CD4-positive, alpha-beta T cell treated with Interleukin-17A for 1 hour (primary cell): ENCODE data around the gene POLR2M.

Experiments
- DNase-seq: peaks from one replicate; pipeline ENCODE4 v3.0.0-alpha.2; 2020

The POLR2M gene

DNA sequence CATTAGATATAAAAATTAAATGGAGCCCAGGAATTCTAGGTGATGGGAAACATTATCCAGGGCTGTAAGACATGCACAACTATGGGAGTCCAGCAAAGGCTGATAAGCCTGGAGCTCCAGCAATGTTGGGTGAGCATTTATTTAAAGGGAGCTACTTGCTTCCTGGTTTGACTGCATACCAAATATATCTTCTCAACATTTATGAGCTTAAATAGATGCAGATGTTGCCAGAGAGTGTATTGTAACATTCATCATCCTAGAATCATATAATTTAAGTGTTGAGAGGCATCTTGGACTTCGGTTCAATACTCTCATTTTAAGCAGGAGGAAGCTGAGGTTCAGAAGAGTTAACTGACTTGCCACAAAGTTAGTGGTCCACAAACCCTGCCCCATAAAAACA lies 12.2 kb upstream of the POLR2M start:
- DNase-seq: no peak

DNA sequence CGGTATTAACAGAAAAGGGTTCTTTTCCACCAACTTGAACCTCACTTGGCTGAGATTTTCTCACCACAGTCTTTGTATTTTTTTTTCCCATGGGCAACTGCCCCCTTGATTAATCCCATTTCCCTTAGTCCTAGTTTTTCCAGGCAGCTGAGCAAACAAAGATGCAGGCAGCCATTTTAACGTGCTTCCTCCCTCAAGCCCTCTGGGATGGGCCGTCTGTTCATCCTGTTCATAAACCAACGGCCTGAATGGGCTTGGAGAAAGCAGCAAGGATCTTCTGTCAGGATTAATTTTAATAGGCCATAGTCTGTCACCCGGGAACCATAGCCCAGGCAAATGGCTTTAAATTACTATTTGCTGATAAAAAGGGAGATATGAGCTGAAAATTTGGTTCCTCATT lies 10.4 kb upstream of the POLR2M start:
- DNase-seq: no peak

DNA sequence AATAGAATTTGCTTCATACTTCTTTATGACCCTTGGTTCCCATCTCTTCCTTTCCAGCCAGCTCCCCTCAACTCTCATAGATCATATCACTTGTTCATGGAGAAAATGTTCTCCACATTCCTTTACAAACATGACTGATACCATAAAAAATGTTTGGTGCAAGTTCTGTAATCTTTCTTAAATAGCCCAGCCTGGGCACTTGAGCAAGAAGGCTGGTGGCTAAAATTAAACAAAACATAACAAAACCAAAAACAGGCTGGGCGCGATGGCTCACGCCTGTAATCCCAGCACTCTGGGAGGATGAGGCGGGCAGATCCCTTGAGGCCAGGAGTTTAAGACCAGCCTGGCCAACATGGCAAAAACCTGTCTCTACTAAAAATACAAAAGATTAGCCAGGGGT lies 8.9 kb upstream of the POLR2M start:
- no peak for DNase-seq

DNA sequence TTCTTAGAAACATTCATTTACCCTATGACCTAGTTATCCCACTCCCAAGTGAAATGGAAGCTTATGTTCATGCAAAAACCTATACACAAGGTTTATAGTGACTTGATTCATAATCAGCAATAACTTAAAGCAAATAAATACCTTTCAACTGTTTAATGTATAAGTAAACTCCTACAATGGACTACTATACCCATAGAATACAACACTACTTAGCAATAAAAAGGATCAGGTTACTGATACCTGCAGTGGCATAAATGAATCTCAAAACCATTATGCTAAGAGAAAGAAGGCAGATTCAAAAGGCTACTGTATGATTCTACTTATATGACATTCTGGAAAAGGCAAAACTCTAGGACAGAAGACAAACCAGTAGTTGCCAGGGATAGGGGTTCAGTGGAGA lies 8.3 kb upstream of the POLR2M start:
- no peak for DNase-seq

DNA sequence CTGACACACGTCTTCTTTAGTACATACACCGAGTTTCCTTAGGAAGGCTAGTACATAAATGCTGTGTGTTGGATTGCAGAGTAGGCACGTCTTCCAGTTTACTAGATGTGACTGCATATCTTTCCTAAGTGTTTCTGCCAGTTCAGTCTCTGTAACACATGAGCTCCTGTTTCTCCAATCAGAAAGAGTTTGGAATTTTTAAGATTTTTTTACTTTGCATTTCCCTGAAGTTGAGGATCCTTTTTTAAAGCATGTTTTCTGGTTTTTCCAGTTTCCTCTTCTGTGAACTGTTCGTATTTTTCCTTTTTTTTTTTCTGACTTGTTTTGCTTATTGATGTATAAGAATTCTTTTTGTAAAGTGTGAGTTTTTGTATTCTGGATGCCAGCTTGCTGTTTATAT lies 7.5 kb upstream of the POLR2M start:
- DNase-seq: no peak

DNA sequence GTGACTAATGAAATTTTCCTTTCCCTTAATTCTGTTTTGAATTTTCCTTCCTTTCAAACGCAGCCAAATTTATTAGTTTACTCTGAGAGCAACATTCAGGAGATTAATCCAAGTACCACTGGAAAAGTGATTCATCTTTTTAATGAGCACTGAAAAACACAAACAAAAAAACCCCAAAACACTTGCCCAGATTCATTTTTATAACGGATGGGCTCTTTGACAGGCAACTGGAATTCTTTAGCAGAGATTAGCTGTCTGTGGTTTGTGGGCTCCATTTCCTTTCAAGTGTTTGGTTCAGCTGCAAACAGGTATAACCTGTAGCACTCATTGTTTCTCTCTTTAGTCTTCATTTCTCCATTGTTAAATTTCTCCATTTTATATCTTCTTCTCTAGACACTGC lies 3.1 kb upstream of the POLR2M start:
- DNase-seq: peak; percentile 51

DNA sequence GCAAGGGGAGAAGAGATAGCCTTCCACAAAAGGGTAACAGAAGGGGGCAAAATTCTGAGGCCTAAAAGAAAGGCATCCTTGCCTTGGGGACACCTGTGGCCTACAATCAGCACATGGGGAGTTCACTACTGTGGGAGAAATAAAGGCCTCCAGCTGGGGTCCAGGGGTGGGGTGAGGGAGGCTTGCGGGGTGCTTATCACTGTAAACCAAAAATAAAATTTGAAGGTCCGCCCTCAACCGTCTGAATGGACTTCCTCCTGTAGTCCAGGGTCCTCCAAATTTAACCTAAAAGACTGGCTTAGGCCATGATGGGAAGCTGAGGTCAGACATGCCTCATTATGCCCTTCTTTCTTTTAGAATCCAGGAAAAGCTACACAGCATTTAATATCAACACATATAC lies 2.1 kb upstream of the POLR2M start:
- DNase-seq: no peak

DNA sequence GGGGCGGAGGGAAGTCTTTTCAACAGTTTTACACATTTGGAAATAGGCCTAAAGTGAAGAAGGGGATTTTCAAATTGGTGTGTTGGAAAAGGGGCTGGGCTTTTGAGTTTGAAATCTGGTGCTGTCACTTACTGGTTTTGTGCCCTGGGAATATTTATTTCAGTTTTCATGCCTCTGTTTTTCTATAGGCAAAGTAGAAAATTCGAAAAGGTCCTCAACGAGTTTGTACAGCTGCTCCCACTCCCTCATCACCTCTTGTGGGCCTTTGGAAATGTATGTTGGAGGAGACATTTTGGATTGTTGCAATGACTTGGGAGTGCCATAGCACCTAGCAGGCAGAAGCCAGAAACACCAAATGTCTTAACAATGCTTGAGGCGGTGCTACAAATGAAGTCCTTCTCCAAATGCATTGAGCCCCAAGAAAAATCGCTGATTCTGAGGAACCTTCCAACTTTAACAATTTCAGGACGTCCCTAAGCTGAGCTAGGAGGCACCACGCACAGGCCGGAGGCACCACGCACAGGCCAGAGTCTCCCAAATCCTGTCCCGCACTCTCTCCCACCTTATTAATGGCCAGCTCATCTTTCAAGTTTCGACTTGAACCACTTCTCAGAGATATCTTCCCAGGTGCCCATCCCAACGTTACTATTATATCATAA lies 639 bp upstream of the POLR2M start:
- no peak for DNase-seq

DNA sequence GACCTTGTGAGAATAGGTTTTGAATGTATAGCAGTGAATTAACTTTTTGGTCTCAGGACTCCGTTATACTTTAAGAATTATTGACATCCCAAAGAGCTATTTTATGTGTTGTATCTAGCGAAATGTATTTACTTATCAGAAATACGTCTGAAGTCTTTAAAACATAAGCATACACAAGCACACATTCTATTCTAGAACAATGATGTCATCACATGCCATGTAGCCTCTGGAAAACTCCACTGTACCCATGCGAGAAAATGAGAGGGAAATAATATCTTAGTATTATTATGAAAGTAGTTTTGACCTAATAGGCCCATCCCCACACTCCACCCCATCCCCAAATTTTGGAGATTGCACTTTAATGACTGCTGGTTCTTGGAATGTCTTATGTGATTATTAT lies 1.5 kb downstream of the POLR2M start:
- no peak for DNase-seq

DNA sequence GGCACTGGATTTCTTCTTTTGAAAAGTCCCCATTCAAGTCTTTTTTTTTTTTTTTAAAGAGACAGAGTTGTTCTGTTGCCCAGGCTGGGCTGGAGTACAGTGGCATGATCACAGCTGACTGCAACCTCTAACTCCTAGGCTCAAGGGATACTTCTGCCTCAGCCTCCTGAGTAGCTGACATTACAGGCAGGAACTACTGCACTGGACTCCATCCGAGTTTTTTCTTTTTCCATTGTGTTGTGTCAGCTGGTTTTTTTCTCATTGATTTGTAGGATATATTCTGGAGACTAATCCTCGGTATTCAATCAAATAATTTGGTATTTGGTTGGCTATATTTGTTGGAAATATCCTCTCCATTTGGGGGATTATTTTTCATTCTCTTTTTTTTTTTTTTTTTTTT lies 11.8 kb downstream of the POLR2M start:
- no peak for DNase-seq

DNA sequence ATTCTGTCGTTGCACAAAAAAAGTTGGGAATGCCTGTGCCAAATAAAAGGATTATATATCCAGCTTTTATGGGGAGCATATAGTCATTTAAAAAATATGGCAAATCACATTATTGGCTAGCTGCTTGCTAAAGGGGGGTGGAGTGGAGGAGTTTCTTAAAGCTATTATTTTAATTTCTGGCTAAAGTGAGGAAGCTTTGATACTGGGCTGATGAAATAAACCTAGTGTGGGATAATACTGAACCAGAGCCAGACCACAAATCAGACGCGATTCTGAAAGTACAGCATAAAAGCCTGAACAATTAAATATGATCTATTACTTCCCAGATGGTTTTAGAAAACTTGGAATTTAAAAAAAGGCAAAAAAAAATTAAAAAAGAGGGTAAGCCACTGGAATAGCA lies 14.4 kb downstream of the POLR2M start:
- no peak for DNase-seq

DNA sequence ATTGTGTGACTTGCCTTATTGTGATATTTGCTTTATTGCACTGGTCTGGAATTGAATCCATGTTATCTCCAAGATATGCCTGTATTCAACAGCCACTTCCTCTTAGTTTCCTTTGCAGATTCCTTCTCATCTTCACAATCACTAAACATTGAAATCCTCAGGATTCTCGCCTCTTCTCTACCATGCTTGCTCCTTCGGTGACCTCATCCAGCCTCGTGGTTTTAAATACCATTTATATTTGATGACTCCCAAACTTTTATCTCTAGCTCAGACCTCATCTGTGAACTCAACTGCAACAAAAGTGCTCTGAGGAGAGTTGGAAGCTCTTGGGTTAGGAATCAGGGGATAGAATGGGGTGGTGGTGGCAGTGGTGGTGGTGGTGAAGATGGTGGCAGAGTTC lies 19.9 kb downstream of the POLR2M start:
- DNase-seq: no peak

DNA sequence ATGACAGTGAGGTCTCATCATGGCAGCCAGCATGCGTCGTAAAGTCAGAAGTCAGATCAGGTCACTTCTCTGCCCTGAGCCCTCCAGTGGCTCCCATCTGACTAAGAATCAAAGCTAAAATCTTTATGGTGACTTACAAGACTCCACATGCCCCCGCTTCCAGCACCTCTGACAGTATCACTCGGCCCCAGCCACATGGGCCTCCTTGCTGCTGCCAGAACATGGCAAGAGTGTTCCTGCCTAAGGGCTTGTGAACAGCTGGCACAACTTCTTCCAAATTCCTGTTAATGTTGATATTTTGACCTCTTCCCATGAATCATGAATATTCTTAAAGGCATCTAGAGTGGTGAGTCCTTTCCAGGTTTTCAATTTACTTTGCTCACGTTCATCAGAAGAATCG lies 20.5 kb downstream of the POLR2M start:
- DNase-seq: no peak

DNA sequence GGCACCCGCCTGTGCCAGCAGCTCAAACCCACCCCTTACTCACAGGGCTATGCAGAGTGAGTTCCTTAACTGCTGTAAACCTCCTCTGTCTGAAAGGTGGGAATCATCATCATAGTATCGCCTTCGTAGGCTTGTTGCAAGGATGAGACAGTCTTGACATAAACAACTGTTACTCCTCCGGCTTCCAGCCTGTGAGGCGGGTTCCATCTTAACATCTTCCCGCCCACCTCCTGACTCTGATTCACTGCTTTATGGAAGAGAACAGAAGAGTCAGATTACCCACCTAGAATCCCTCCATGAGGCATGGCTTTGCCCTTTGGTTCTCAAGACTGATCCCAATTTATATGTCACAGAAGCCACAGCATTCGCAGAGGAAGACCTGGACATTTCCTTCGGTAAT lies 21.9 kb downstream of the POLR2M start:
- no peak for DNase-seq

DNA sequence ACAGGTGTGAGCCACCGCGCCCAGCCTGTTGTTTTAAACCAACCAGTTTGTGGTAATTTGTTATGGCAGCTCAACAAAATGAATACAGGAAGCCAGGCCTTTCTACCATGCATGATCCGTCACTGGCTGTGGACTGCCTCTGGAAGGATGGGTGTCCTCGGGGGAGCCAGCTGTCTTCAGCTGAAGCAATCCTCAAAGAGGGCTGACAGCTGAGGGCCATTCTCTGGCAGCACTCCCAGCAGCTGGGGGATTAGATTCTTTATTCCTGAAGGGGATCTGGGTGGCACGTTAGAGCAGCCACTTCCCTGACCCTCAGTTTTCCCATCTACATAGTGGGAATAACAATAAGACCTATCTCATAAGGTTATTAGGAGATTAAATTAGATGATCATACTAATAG lies 24.4 kb downstream of the POLR2M start:
- no peak for DNase-seq

DNA sequence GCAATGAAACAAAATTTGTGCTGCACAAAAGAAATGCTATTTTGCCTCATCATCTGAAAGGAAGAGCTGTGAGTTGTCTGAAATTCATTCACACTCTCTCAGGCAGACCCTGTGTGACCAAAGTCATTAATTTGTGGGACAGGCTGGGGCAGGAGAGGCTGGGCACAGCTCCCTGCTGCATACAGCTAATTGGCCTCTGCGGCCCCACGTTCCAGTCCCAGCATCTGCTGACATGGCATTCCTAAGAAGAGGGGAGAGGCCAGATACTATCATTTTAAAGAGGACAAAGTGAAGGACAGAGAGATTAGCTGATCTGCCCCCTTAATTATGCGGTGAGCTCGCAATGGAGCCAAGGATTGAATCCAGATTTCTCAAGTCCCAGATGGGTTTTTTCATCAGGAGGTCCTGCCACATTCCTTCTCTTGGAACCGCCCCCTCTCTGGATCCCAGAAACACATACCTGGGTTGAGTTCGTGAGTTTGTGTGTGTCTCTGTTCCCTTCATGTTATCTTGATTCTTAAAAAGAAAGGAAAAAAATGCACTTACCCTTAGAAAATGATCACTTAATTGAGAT lies 25.1 kb downstream of the POLR2M start:
- DNase-seq: no peak

DNA sequence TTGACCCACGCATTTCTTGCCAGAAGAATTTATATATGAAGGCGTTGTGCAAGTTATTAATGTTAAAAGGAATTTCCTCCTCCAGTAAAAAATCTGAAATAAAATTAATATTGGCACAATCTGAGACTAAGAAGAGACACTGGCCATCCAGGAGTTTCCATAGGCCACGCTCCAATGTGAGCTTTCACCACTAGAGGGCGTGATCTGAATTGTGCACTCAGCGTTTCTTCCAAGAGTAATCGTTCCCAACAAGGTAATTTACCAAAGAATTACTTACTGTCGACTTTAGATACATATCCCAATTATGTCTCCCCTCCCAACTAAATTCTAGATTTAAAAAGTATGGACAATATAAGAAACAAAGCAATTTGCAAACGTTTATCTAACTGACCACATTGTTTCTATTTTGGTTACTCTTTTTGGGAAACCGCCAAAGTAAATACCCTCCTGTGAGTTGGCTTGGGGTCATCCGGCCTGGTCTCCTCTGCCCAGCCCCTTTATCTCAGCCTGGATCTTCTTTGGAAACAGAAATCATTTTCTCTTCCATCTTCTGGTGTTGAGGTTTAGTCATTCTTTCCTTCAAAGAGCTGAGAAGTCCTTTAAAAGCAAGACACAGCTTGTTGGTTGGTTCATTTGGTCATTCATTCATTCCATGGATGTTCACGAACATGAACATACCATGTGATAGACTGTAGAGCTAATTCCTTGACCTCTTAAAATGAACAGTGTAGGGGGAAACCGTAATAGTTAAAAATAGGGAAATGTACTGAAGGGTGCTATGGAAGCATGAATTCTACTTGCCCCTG lies 26.2 kb downstream of the POLR2M start:
- peak; percentile 50 for DNase-seq

DNA sequence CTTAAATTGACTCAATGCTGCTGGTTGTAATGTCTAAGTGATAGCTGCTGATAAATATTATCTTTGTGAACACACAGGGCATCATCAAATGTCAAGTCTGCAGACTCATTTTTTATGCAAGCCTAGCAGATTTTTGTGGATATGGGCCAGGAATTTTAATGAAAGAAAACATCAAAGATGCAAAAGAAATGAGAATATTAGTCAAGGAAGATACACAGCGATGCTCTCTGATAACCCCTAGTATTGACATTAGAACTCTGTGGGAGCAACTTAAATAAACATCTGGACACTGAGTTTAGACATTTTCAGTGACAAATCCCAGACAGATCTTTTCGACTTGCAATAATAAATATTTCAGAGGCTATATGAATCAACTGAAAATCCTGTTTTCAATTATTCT lies 28.3 kb downstream of the POLR2M start:
- DNase-seq: no peak

DNA sequence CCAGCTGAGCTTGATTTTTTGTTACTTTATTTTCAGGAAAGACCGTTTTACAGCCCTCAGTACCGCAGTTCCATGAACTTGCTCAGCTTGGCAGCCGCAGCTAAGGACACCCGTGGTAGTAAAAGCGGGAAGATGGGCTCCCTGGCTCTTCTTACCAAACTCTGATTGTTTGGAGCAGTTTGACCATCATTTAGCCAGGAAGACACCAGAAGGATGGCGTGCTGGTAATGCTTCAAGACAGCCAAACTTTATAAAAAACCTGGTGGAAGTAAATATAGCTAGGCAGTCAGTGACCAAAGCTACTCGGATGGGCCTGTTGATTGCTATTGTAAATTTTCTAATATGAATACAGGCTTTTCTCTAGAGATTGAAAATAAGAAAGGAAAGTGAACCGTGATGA lies 28.9 kb downstream of the POLR2M start:
- DNase-seq: no peak

DNA sequence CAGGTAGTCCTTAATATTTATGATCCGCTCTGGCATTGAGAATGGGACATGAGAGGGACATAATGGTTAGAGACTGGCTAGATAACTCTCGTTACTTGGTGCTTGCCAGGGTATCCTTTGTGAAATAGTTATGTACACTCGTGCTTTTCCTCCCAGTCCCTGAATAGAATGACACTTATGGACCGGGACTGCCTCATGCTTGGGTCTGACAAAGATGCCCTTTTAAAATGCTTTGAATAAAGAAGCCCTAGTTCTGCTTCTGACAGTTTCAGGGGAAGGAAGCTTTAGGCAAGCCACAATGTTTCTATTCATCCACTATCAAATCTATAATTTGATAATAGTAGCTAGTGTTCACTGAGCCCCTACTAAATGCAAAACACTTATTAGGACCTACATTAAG lies 29.4 kb downstream of the POLR2M start:
- DNase-seq: no peak

DNA sequence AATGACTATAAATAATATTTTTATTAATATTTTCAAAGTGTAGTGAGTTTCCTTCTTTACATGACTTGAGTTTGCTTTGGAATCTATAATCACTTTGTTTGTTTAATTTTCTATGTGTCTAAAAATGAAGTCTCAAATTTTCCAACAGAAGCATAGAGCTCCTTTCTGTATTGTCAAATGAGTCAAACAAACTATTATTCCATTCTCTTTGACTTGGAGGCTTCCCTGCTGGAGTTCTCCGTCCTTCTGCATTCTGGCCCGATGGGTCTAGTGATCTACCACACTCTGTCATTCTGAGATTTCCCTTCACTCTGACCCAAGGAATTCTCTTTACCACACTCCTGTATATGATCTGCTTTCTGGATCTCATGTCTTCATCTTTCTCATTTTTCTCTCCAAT lies 30.1 kb downstream of the POLR2M start:
- no peak for DNase-seq

DNA sequence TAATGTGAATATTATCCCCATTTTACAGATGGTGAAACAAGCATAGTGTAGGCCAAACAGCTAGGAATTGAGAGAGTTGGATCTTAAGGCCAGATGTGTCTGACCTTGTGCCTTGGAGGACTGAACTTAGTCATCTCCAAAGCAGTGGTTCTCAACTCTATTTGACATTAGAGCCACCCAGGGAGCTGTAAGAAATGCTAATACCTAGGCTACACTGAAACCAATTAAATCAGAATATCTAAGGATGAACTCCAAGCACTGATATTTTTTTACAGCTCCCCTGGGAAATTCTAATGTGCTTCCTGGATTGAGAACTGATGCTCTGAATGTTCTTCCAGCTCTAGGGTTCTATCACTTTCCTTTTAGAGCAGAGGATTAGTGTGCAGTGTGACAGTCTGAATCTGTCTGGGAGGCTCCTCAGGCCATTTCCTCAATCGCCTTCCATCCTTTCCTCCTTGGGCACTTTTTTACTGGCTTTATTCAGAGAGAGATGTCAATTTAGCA lies 32.3 kb downstream of the POLR2M start:
- DNase-seq: no peak

DNA sequence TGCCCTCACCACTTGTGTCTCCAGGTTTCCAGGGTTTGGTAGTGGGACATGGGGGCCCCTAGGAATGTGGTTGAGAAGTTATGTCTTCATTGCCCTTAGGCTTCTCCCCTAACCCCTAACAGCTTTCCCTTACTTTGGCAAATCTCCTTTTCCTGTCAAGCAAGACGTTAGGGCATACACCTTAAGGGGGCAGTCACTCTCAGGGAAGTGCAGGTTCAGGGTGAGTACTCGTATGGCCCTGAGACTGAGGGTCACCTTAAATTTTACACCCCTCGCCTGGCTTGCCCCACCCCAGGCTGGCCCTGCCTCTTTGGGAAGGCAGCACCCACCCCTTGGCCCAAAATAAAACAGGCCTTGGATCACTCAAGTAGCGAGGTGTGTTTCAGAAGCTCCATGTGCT lies 33.5 kb downstream of the POLR2M start:
- no peak for DNase-seq

DNA sequence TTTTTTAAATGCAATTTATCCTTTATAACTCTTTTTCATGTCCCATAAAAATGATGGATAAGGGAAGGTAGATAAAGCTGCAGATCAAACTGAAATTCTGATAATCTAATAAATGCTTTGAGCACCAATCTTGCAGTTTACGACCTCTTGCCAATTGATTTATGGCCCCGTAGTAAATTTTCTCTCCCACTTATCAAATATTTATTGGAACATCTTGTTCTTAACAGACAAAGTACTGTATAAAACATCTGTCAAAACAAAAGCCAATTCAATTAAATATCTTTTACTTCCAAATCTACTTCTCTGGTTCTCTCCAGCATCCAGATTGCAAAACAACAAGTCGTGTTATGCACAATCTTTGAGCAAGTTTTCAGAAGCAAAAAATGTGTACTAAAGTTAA lies 34.6 kb downstream of the POLR2M start:
- DNase-seq: no peak
